GM19240 (cell line): ENCODE data around the gene EEF2K.

ENCODE experiments used
- DNase-seq: peaks from one replicate; pipeline ENCODE4 v3.0.0; 2011; ENCODE audit warnings: low spot score; ENCODE audit not compliant: insufficient read length

Gene EEF2K

GRCh38 chr16:22315979-22316378 is 109.9 kb downstream of the EEF2K start:
- DNase-seq, result no peak

GRCh38 chr16:22316411-22316811 is 110.3 kb downstream of the EEF2K start:
- DNase-seq, result no peak

DNA sequence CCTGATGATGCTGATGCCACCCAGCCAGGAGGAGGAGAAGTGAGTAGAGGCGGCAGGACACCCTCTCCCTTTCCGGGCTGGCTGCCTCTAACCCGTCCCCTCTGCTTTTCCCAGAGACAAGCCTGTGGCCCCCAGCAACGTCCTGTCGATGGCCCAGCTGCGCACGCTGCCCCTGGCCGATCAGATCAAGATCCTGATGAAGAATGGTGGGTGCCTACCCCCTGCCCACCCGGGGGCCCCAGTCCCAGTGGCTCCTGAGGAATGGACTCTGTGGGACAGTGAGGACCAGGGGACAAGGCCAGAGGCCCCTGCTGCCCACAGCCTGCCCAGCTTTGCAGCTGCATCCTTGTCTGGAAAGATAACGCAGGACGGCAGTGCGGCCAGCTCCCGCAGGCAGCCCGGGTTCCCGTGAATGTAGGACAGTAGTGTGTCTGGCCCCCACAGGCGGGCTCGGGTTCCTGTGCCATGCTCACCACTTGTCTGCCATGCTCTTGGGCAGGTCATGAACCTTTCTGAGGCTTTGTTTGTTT is 111.0 kb downstream of the EEF2K start:
- no peak for DNase-seq

GRCh38 chr16:22317625-22318024 is 111.5 kb downstream of the EEF2K start:
- DNase-seq, result no peak

DNA sequence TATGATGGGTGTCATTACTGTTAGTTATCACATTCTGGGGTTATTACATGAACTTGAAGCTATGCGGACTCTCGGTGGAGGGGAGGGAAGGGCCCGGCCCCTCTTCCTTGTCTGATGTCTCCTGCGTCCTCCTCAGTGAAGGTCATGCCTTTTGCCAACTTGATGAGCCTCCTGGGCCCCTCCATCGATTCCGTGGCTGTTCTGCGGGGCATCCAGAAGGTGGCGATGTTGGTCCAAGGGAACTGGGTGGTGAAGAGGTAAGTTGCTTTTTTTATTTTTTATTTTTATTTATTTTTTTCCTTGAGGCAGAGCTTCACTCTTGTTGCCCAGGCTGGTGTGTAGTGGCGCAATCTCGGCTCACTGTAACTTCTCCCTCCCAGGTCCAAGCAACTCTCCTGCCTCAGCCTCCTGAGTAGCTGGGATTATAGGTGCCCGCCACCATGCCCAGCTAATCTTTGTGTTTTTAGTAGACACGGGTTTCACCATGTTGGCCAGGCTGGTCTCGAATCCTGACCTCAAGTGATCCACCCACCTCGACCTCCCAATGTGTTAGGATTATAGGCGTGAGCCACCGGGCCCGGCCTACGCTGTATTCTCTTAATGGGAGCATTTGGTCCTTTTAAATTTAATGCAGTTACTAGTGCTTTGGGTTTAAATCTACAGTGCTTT is 112.7 kb downstream of the EEF2K start:
- peak; percentile 36 for DNase-seq

- DNase-seq, result no peak
Observed at GRCh38 chr16:22320572-22321339, 114.7 kb downstream of the EEF2K start.

DNA sequence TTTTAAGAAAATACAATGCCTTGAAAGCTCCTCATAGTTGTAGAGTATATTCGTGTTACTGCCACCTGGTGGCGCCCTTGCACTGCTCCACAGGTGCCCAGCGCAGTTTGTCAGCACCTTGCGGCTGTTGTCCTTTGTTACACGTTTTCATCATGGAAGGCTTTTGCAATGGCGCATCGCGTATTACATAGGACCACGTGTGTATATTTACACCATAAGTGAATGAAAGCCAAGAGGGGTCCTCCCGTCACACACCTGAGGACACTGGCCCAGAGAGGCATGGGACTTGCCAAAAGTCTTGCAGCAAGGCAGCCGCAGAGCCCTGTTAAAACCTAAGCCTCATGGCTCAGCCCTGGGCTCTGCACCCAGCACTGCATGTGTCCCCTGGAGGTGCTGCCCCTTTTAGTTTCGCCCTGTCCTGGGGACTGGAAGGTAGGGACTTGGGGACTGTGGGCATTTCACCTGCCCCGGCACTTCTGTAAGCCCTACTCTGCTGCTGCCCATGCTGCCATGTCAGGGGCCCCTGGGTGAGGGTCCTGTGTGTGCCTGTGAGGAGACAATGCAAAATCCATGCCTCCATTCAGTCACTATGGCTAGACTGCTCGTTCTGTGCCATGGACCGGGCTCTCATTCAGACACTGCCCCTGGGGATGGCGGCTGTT is 115.4 kb downstream of the EEF2K start:
- peak; percentile 69 for DNase-seq

DNA sequence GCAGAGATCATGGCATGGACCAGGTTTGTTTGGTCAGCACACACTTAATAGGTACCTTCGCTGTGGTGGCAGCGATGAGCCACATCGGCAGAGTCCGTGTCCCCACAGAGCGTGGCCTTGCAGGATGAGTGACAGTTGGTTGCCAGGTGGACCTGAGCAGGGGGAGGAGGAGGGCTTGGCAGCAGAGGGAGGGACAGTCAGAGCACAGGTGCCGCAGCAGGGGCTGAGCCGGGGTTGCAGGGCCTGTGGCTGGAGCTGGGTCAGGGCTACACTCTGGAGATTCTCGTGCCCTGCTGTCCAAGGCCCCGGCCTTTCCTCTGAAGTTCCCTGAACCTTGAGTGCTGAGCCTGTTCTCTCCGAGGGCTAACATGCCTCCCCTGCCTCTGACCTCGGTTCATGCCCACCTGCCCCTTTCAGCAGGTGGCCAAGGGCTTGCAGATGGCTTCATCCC is 116.0 kb downstream of the EEF2K start:
- no peak for DNase-seq

GRCh38 chr16:22322741-22323140 is 116.7 kb downstream of the EEF2K start:
- DNase-seq, result no peak

DNA sequence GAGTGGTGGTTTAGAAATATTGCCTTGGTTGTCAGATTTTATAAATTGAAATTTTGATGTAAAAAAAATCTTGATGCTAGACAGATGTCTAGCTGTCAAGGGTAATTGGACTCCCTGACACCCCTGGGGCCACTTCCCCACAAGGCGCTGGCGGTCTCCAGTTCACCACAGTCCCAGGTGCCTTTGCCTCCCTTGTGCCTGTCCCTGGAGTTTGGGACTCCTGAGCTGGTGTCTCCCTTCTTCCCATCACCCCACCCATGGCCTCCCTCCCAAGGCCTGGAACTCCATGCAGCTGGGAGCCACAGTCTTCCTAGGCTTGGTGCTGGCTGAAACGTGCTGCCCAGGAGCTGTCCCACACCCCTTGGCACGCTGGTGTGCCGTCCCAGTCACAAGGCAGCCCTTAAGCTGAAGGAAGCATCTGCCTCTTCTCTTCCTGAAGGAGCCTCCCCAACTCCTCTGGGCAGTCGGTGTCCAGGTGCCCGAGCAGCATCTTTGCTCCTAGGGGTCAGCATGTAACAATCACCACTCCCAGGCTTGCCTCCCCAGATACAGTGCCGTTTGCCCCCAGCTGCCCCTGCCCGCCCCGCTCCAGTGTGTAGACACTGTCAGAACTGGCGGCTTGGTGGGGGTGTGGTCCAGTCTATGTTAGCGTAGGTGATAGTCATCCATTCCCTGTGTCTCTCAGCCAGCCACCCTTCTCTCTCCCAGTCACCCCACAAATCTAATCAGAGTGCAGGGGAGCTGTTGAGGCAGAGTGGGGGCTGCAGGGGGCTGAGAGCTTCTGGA is 117.3 kb downstream of the EEF2K start:
- no peak for DNase-seq

DNA sequence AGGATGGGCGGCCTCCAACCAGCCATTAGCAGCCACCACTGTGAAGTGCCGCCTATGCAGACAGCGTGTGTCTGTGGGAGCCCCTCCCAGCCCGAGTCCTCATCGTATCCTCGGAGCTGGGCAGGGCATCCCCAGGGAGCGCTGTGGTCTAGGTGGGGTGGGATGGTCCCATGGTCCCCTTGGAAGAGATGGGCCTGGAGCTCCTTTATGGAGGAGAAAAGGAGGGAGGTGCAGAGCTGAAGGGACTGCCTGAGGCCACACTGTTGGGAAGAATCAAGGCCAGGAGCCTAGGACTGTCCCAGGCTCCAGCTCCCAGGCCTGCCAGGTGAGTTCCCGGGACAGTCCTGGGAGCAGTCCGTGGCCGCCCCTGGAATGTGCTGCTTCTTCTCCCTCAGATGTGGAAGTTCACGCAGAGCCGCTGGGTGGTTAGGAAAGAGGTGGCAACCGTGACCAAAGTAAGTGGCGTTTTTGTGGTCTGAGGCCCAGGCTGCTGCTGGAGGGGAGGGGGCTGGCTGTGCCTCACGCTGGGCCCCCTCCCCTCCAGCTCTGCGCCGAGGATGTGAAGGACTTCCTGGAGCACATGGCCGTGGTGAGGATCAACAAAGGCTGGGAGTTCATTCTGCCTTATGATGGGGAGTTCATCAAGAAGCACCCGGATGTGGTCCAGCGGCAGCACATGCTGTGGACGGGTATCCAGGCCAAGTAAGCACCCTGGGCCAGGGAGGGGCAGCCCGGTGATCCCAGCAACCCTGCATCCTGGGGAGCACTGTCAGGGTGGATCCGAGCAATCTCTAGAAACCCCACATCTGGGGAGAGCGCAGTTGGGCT is 118.1 kb downstream of the EEF2K start:
- DNase-seq, result no peak

DNA sequence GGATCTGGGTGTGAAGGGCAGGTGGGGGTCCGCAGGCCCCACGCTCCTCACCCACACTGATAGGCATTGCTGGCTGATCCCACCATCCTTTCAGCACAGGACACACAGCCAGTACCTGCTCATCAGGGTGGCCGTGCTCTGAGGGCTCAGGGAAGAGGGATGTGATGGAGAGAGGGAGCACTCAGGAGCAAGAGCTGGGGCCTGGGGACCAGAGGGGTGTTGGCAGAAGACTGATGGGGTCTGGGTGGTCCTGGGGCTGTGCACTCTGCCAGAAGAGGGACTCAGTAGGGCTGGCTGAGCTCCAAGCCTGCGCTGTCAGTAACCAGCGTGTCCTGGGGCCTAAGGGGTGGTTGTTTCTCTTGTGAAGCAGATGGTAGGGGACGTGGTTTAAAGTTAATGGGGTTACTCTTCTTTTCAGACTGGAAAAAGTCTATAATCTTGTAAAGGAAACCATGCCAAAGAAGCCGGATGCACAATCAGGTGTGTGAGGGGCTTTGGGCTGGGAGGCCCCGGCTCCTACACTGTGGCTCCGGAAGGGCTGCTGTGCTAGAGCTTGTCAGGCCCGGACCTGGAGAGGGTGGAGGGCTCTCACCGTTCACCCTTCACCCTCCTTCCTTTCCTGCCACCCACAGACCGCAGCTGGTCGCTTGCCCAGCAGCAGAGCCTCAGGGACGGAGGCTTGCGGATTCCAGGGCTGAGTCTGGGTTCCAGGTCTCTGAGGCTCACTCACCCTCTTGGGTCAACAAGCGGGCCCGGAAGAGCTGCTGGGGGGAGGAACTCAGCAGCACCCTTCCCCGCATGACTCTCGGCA is 118.9 kb downstream of the EEF2K start:
- no peak for DNase-seq

GRCh38 chr16:22325598-22326368 is 119.7 kb downstream of the EEF2K start:
- no peak for DNase-seq

GRCh38 chr16:22326369-22326652 is 120.2 kb downstream of the EEF2K start:
- DNase-seq, result no peak

DNA sequence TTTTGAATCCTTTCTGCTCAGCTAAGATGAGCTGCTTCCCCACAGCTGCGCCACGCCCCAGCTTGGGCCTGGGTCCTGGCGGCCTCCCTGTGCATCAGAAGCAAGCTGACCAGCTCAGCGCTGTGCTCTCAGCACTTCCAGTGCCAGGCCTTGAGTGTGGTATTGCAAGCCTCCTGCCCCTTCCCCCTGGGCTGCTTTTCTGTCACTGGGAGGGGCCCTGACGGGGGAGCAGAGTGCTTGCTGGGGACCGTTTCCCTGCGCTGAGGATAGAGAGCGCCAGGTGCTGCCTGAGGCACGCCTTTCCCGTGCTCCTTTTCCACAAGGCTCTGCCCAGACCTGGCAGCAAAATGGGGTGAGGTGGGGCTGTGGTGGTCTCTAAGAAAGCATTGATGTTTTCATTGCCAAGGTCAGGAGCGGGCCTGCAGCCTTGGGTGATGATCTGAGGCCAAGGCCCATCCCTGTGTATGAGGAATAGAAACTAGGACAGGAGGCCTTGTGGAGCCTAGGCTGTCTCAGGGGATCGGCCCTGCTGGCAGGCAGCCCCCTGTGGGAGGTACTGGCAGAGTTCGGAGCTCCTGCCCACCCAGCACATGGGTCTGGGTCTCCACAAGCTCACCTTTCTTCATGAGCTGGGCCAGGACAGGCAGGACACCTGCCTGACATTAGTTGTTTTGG is 120.8 kb downstream of the EEF2K start:
- no peak for DNase-seq

GRCh38 chr16:22327446-22327775 is 121.3 kb downstream of the EEF2K start:
- DNase-seq, result no peak

GRCh38 chr16:22328081-22328725 is 122.1 kb downstream of the EEF2K start:
- DNase-seq, result no peak

- DNase-seq, result no peak
Observed at GRCh38 chr16:22329199-22329695, 123.2 kb downstream of the EEF2K start.
